HK-2 (cell line): ENCODE data around the gene PPP1R36.
"Not testable (repeated sequence)": the region's sequence is repeated elsewhere in the genome, so short reads cannot be mapped to it uniquely, and the experiment has no call there.

Experiments used
- DNase-seq: peaks from one replicate; pipeline ENCODE4 v3.0.0-alpha.2; 2018; ENCODE audit not compliant: unreplicated experiment

Gene PPP1R36

GRCh38 chr14:64569138-64569631 lies 19.4 kb downstream of the PPP1R36 start:
- DNase-seq, result no peak

GRCh38 chr14:64569646-64570045 lies 19.9 kb downstream of the PPP1R36 start:
- not testable (repeated sequence) for DNase-seq

GRCh38 chr14:64572386-64573104 lies 22.8 kb downstream of the PPP1R36 start:
- DNase-seq, result no peak

GRCh38 chr14:64573109-64573508 lies 23.3 kb downstream of the PPP1R36 start:
- DNase-seq, result no peak

GRCh38 chr14:64574371-64575107 lies 24.8 kb downstream of the PPP1R36 start:
- DNase-seq, result no peak

- no peak for DNase-seq
Observed at GRCh38 chr14:64577211-64577610, 27.4 kb downstream of the PPP1R36 start.

- DNase-seq, result no peak
Observed at GRCh38 chr14:64580467-64580866, 30.7 kb downstream of the PPP1R36 start.

GRCh38 chr14:64581363-64581762 lies 31.6 kb downstream of the PPP1R36 start:
- DNase-seq, result no peak

GRCh38 chr14:64581817-64582216 lies 32.1 kb downstream of the PPP1R36 start:
- DNase-seq, result no peak

GRCh38 chr14:64584190-64584589 lies 34.4 kb downstream of the PPP1R36 start:
- DNase-seq, result no peak

- no peak for DNase-seq
Observed at GRCh38 chr14:64591809-64592208, 42.0 kb downstream of the PPP1R36 start.

- DNase-seq, result no peak
Observed at GRCh38 chr14:64594438-64594837, 44.7 kb downstream of the PPP1R36 start.

- DNase-seq, result no peak
Observed at GRCh38 chr14:64598404-64598803, 48.6 kb downstream of the PPP1R36 start.

GRCh38 chr14:64601571-64601970 lies 51.8 kb downstream of the PPP1R36 start:
- no peak for DNase-seq

GRCh38 chr14:64602826-64603225 lies 53.1 kb downstream of the PPP1R36 start:
- DNase-seq, result no peak

GRCh38 chr14:64604001-64604400 lies 54.2 kb downstream of the PPP1R36 start:
- no peak for DNase-seq

GRCh38 chr14:64604881-64605280 lies 55.1 kb downstream of the PPP1R36 start:
- no peak for DNase-seq

- DNase-seq, result no peak
Observed at GRCh38 chr14:64605926-64606685, 56.3 kb downstream of the PPP1R36 start.

GRCh38 chr14:64610049-64610746 lies 60.4 kb downstream of the PPP1R36 start:
- no peak for DNase-seq

GRCh38 chr14:64611358-64612020 lies 61.7 kb downstream of the PPP1R36 start:
- no peak for DNase-seq

- DNase-seq, result no peak
Observed at GRCh38 chr14:64612021-64612380, 62.2 kb downstream of the PPP1R36 start.
